NCI-H2171 treated with DMSO at 0.1 percent for 48 hours (cell line): Measurements from ENCODE around the gene GRM4.

Source experiments
- DNase-seq: peaks from one replicate; lab custom pipeline; 2025; lab: John Stamatoyannopoulos, UW

The GRM4 gene

GRCh38 chr6:33978412-33979150, 167.3 kb downstream of the GRM4 start:
- DNase-seq = peak; percentile 45

- no peak for DNase-seq
Measured at GRCh38 chr6:33977606-33978411, 168.1 kb downstream of the GRM4 start.

GRCh38 chr6:33976437-33977360, 169.2 kb downstream of the GRM4 start:
- no peak for DNase-seq

- no peak for DNase-seq
Measured at GRCh38 chr6:33975661-33976436, 170.0 kb downstream of the GRM4 start.

GRCh38 chr6:33974471-33974870, 171.4 kb downstream of the GRM4 start:
- no peak for DNase-seq

GRCh38 chr6:33974030-33974429, 171.9 kb downstream of the GRM4 start:
- DNase-seq = peak; percentile 67

GRCh38 chr6:33971580-33971979, 174.3 kb downstream of the GRM4 start:
- no peak for DNase-seq
